HG02884 (cell line): ENCODE results near the gene MLEC.

Experiments used
- ATAC-seq: cut with Tn5 transposase; IDR thresholded peaks from one replicate; pipeline ENCODE4 v1.9.1; 2021; ENCODE audit warnings: mild to moderate bottlenecking, moderate library complexity; ENCODE audit not compliant: unreplicated experiment

The MLEC gene

DNA sequence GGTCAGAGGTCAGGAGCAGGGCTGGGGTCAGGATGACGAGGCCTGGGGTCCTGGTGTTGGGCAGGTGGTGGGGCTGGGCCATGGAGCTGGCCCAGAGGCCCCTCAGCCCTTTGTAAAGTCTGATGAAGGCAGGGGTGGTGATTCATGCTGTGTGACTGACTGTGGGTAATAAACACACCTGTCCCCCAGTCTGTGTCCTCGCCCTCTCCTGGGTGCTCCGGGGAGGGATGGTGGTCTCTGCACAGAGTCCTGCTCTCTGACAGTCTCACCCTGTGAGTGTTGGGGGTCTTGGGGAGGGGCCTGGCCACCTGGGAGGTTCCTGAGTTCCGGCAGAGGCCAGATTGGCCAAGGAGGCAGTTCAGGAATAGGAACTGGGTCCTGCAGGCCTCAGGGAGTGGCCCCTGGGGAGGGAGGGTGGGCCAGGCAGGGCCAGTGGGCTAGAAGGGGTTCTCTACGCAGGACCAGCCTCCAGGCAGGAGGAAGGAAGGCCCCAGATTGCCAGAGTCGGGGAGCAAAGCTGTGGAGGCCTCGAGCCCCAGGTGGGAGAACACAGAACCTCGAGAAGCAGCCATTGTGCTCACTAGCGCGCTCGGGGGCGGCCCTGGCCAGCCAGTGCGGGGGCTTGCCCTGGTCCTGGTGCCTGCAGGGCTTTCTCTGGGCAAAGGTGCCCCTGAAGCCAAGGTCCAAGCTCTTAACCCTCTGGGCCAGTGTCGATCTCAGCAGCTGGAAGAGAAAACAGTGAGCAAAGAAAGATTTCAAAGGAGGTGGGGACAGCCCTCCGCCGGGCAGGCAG lies 53.1 kb downstream of the MLEC start:
- no peak for ATAC-seq

DNA sequence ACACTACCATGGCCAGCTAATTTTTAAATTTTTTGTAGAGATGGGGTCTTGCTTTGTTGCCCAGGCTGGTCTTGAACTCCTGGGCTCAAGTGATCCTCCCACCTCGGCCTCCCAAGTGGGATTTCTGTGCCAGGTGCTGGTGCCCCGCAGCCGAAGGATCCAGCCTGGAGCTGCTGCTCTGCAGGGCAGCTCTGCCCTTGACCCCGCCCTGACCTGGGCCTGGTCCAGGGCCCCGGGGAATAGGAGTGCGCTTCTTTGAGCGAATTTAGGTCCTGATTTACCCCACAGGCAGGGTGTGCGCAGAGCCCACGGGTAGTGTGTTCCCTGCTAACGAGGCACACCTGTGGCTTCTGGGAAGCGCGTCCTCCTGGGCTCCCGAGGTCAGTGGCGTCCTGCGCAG lies 53.9 kb downstream of the MLEC start:
- no peak for ATAC-seq

DNA sequence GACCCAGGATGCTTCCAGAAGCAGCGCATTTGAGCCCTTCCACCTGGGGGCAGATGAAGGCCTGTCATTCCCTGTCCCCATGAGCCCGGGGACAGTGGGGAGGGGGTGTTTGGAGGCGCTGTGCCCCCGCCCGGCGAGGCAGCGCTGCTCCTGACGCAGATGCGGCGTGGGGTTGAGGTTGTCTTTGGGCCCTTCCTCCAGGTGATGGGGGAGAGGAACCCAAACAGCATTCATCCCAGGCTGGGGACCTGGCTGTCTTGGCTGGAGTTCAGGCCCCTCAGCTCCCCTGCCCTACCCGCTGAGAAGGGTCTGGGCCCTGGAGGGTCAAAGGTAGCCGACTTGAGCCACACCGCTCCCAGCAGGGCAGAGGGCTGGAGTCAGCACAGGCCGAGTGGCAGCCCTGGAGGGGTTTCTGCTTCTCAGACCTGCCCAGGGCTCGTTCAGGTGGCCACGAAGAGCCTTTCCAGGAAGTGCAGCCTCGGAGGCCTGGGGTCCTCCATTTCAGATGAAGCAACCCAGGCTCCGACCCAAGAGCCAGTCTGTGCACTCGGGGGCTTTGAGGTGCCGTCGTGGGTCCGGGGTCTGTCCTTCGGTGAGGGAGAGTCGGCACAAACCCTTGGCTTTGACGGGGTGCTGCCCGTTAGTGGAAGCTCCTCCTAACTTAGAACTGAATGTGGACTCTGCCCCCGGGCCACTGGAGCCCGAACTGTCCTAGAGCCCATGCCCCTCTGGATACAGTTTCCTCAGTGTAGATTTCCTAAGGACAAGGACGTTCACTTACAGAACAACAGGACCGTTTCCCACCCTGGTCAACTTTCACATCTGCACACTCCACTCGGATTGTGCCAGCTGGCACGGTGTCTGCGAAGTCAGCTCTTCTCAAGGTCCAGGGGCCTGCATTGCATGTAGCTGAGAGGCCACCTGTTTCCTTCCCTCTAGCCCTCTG lies 54.8 kb downstream of the MLEC start:
- ATAC-seq: no peak

DNA sequence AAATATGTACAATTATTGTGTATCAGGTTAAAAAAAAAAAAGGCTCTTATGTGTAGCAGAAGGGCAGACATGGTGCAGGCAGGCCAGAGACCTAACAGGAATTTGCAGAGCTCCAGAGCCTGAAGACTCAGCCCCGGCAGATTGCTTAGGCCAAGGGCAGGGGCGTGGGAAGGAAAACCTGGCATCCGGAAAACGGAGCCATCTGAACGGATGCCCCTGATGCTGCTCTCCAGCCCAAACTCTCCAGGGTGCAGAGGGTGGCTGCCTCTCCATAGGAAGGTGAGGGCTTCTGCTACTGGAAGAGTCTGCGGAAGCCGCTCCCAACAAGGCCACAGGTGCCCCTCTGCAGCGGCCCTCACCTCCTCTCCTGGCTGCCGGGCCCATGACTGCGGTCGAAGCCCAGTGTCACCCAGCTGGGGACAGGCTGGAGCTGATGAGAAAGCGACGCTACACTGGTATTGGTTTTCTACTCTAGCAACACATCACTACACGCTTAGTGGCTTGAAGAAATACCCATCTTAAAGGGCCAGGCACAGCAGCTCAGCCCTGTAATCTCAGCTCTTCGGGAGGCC lies 58.1 kb downstream of the MLEC start:
- ATAC-seq: no peak

DNA sequence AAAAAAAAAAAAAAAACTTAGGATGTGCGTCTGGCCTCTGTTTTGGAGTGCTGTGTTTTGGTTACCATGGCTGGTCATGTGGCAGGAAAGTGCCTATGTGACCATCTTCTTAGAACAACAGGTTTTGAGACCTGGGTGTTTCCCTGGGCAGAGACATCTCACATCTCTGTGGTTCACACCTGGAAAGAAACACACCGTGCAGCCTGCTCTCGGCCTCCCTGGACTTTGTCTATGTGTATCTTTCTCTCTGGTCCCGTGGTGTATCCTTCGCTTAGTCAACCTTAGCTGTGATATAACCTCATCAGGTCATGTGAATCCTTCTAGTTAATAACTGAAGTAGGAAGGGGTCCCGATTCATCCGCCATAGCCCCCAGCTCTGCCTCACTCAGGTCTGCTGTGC lies 61.3 kb downstream of the MLEC start:
- no peak for ATAC-seq

DNA sequence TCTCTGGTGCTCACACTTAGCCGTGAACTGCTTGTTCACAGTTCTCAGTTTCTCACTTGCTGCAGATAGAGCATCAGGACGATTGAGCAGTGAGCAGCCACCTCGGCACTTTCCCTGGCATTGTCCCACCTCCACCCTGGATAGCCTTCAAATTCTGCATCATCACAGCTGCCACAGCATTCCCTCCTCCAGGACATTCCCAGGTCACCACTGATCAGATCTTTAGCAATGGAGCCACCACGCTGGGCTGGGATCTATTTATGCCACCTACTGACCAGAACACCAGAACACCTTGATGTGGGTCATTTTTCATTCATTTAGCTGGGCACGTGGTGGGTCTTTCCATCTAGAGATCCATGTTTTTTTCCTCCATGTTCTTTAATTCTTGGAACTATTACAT lies 62.3 kb downstream of the MLEC start:
- no peak for ATAC-seq

DNA sequence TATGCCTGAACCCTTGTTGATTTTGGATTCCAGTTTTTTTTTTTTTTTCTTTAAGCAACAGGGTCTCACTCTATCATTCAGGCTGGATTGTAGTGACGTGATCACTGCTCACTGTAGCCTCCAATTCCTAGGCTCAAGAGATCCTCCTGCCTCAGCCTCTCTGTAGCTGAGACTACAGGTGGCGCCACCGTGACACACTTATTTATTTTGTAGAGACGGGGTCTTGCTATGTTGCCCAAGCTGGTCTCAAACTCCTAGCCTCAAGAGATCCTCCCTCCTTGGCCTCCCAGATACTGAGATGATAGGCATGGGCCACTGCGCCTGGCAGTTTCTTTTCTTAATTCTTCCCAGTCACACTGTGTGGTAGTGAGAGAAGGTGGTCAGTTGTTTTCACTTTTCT lies 63.9 kb downstream of the MLEC start:
- ATAC-seq: no peak

DNA sequence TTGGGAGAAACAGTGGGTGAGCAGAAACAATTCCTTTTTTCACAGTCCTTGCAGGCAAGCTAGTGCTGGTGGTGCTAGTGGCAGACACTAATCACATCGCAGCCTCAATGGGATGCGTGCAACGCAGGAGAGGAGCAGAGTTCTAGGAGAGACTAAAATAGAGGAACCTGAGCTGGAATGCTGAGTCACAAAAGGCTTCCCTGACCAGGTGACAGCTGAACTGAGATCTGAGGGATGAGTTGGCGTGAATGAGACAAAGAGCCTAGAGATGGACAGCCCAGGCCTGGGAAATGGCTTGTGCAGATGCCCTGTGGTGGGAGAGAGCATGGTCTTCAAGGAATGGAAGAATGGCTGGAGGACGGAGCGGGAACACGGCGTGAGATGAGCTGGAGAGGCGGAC lies 64.4 kb downstream of the MLEC start:
- ATAC-seq: no peak
